ENCODE results near the gene SAMD11.
"Not testable (repeated sequence)": the region's sequence is repeated elsewhere in the genome, so short reads cannot be mapped to it uniquely, and the experiment has no call there.

Gene SAMD11

DNA sequence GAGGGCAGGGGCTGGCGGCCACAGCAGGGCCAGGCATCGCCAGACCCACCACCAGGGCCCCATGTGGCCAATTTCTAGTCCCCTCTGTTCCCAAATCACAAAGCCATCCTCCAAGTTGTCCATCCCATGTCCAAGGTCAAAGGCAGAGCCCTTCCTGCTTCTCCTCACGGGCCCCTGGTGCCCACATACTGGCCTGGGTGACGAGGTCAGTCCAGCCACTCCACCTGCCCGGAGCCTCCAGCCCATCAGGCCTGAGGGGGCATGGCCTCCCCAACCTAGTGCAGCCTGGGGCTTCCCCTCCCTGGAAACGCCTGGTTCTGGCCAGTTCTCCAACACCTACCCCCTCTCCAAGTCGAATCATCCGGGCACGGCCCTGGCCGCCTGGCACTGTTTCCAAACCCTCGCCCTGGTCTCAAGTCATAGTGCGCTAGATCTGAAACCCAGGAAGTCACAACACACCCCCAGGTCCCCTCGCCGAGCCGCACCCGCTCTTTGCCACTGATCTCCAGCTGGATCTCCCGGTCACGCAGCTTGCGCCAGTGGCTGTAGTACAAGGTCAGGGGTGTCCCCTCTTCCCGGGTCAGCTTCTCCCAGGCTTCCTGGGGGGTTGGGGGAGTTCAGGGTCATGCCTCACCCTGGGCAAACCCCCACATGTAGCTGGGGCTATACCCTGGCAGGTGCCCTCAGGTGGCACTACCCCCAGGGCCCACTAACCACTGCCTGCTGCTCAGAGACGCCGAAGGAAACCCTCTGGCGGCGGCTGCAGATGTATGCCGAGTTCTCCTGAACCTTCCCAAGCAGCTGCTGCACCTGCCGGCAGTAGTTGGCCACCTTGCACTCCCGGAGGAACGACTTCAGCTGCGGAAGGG is 22.2 kb downstream of the SAMD11 start:
- H3K4me3 ChIP-seq (ENCODE audit: insufficient read length, low read depth), result no peak overlapping the region
- no peak overlapping the region for H3K9ac ChIP-seq (ENCODE audit: insufficient read length, low read depth)
- H3K4me1 ChIP-seq (ENCODE audit: insufficient read depth, insufficient read length), result peaks cover 8% of the 10 kb centered on the region
- peaks cover 66% of the 10 kb centered on the region for H3K36me3 ChIP-seq (ENCODE audit: insufficient read depth, insufficient read length, low read length)
- H3K27me3 ChIP-seq (ENCODE audit: insufficient read depth, insufficient read length), result peaks cover 4% of the 10 kb centered on the region
- no peak for DNase-seq (ENCODE audit: low read depth, low spot score)
- TF ChIP-seq YY1 (IDR thresholded peaks at IDR 0.05; ENCODE audit: insufficient read depth, insufficient read length), result no peak
- no peak for TF ChIP-seq ZNF274 (IDR thresholded peaks at IDR 0.05; ENCODE audit: low read depth, low read length)
- TF ChIP-seq SUZ12 (IDR thresholded peaks at IDR 0.05; ENCODE audit: extremely low read depth, insufficient read depth, insufficient read length), result no peak
- no peaks in the 10 kb centered on the region for H3K9me3 ChIP-seq (ENCODE audit: insufficient read depth, low read length)

DNA sequence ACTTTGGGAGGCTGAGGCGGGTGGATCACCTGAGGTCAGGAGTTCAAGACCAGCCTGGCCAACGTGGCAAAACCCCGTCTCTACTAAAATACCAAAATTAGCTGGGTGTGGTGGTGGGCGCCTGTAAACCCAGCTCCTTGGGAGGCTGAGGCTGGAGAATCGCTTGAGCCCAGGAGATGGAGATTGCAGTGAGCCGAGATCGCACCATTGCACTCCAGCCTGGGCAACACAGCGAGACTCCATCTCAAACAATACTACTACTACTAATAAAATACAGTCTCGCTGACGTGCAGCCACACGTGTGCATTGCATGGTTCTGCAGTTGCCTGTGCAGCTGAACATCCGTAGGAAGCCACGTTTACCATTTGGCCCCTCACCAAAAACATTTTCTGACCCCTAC is 23.1 kb downstream of the SAMD11 start:
- H3K4me1 ChIP-seq (ENCODE audit: insufficient read depth, insufficient read length); DNase-seq (ENCODE audit: low read depth, low spot score): not testable (repeated sequence)

DNA sequence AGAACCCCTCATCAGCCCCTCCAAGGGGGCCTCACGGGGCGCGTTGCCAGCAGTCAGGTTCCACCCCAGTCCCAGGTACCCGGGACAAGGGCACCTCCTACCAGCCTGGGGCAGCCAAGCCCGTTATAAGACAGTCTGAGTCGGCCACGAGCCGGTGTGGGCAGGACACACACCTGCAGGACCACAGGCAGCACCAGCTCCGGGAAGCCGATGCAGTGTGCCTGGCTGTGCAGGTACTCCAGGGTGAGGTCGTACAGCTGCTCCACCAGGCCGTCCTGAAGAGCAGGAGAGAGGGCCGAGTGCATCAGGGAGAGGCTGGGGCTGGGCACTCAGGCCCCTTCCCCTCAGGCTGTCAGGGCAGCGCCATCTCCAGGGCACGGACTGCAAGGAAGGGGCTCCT is 24.2 kb downstream of the SAMD11 start:
- H3K36me3 ChIP-seq (ENCODE audit: insufficient read depth, insufficient read length, low read length), result peaks cover 86% of the 10 kb centered on the region
- TF ChIP-seq SUZ12 (IDR thresholded peaks at IDR 0.05; ENCODE audit: extremely low read depth, insufficient read depth, insufficient read length) (no peak), YY1 (IDR thresholded peaks at IDR 0.05; ENCODE audit: insufficient read depth, insufficient read length) (no peak), ZNF274 (IDR thresholded peaks at IDR 0.05; ENCODE audit: low read depth, low read length) (no peak)
- peaks cover 6% of the 10 kb centered on the region for H3K4me1 ChIP-seq (ENCODE audit: insufficient read depth, insufficient read length)
- DNase-seq (ENCODE audit: low read depth, low spot score), result no peak
- no peaks in the 10 kb centered on the region for H3K9me3 ChIP-seq (ENCODE audit: insufficient read depth, low read length)
- H3K27me3 ChIP-seq (ENCODE audit: insufficient read depth, insufficient read length), result no peaks in the 10 kb centered on the region
- H3K4me3 ChIP-seq (ENCODE audit: insufficient read length, low read depth), result no peak overlapping the region
- H3K9ac ChIP-seq (ENCODE audit: insufficient read length, low read depth), result no peak overlapping the region

More for the DNA sequence above, 23.1 kb downstream of the SAMD11 start:
- H3K4me3 ChIP-seq (ENCODE audit: insufficient read length, low read depth); H3K9me3 ChIP-seq (ENCODE audit: insufficient read depth, low read length); H3K27me3 ChIP-seq (ENCODE audit: insufficient read depth, insufficient read length); H3K9ac ChIP-seq (ENCODE audit: insufficient read length, low read depth): not testable (repeated sequence)
- peaks cover 75% of the 10 kb centered on the region for H3K36me3 ChIP-seq (ENCODE audit: insufficient read depth, insufficient read length, low read length)

DNA sequence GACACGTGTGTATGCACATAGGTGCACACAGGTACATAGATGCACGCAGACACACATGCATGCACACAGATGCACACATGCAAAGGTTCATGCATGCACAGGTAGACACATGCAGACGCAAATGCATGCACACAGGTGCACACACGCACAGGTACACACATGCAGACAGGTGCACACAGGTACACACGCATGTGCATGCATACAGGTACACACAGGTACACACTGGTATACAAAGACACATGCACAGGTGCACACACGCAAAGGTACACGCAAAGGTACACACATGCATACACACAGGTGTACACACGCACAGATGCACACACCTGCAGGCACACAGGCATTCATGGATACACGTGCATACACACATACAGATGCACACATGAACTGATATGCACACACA is 26.5 kb downstream of the SAMD11 start:
- no peak overlapping the region for H3K4me3 ChIP-seq (ENCODE audit: insufficient read length, low read depth)
- H3K9me3 ChIP-seq (ENCODE audit: insufficient read depth, low read length), result no peaks in the 10 kb centered on the region
- H3K36me3 ChIP-seq (ENCODE audit: insufficient read depth, insufficient read length, low read length), result peaks cover 98% of the 10 kb centered on the region
- no peak overlapping the region for H3K9ac ChIP-seq (ENCODE audit: insufficient read length, low read depth)
- TF ChIP-seq SUZ12 (IDR thresholded peaks at IDR 0.05; ENCODE audit: extremely low read depth, insufficient read depth, insufficient read length) (no peak), ZNF274 (IDR thresholded peaks at IDR 0.05; ENCODE audit: low read depth, low read length) (no peak), YY1 (IDR thresholded peaks at IDR 0.05; ENCODE audit: insufficient read depth, insufficient read length) (no peak)
- no peaks in the 10 kb centered on the region for H3K27me3 ChIP-seq (ENCODE audit: insufficient read depth, insufficient read length)
- no peaks in the 10 kb centered on the region for H3K4me1 ChIP-seq (ENCODE audit: insufficient read depth, insufficient read length)
- DNase-seq (ENCODE audit: low read depth, low spot score), result no peak

DNA sequence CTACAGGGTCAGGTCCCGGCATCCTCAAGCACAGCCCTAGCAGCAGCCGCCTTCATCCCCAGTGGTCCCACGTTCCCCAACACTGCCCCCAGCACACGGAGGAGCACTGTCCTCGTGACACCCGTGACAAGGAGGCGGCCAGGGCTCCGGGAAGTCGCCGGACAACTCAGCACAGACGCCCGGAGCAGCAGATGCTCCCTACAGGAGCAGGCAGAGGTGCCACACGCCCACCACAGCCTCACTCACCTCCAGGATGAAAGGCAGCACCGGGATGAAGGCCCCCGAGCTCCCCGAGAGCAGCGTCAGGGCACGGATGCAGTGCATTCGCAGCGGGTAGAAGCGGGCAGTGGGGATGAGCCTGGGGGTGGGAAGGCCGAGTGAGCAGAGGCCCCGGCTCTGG is 27.2 kb downstream of the SAMD11 start:
- no peaks in the 10 kb centered on the region for H3K27me3 ChIP-seq (ENCODE audit: insufficient read depth, insufficient read length)
- no peaks in the 10 kb centered on the region for H3K4me1 ChIP-seq (ENCODE audit: insufficient read depth, insufficient read length)
- no peak for DNase-seq (ENCODE audit: low read depth, low spot score)
- TF ChIP-seq YY1 (IDR thresholded peaks at IDR 0.05; ENCODE audit: insufficient read depth, insufficient read length), result no peak
- TF ChIP-seq SUZ12 (IDR thresholded peaks at IDR 0.05; ENCODE audit: extremely low read depth, insufficient read depth, insufficient read length), result no peak
- TF ChIP-seq ZNF274 (IDR thresholded peaks at IDR 0.05; ENCODE audit: low read depth, low read length), result no peak
- H3K4me3 ChIP-seq (ENCODE audit: insufficient read length, low read depth), result no peak overlapping the region
- H3K9me3 ChIP-seq (ENCODE audit: insufficient read depth, low read length), result no peaks in the 10 kb centered on the region
- no peak overlapping the region for H3K9ac ChIP-seq (ENCODE audit: insufficient read length, low read depth)
- H3K36me3 ChIP-seq (ENCODE audit: insufficient read depth, insufficient read length, low read length), result peaks cover 98% of the 10 kb centered on the region

DNA sequence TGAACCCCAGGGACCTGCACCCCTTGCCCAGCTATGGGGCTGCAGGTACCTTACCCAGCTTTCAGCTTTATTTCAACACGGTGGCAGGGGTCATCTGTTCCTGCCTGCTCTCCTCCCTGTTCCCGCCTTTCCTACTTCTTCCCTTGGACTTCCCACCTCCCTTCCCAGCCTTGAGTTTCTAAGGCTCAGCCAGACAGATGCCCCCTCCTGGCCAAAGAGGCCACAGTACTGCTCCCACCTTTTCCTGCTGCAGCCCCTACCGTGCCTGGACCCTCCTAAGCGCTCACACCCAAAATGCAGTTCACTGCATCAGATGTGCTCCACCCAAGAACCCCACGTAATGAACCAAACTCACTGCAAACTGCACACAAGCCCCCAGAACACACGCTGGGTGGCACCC is 27.6 kb downstream of the SAMD11 start:
- TF ChIP-seq YY1 (IDR thresholded peaks at IDR 0.05; ENCODE audit: insufficient read depth, insufficient read length) (no peak), ZNF274 (IDR thresholded peaks at IDR 0.05; ENCODE audit: low read depth, low read length) (no peak), SUZ12 (IDR thresholded peaks at IDR 0.05; ENCODE audit: extremely low read depth, insufficient read depth, insufficient read length) (no peak)
- DNase-seq (ENCODE audit: low read depth, low spot score), result no peak
- Histone ChIP-seq H3K4me3 (ENCODE audit: insufficient read length, low read depth) (no peak overlapping the region), H3K4me1 (ENCODE audit: insufficient read depth, insufficient read length) (no peaks in the 10 kb centered on the region), H3K27me3 (ENCODE audit: insufficient read depth, insufficient read length) (no peaks in the 10 kb centered on the region), H3K9ac (ENCODE audit: insufficient read length, low read depth) (no peak overlapping the region), H3K36me3 (ENCODE audit: insufficient read depth, insufficient read length, low read length) (peaks cover 98% of the 10 kb centered on the region), H3K9me3 (ENCODE audit: insufficient read depth, low read length) (no peaks in the 10 kb centered on the region)

DNA sequence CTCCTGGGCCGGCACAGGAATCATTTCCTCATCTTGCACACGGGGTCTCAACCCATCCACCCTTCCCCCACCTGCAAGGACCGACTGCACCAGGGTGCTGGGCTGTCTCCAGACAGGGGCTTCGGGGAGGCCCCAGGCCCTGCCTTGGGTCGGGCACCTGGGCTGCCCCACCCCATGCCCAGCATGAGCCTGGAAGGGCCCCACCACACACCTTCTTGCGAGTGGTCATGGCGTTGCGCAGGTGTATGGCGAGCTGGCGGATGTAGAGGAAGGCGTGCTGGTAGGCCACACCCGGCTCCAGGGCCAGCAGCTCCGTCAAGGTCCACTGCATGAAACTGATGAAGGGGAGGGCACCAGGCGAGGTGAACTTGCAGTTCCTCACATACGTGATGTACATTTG is 28.5 kb downstream of the SAMD11 start:
- Histone ChIP-seq H3K9ac (ENCODE audit: insufficient read length, low read depth) (no peak overlapping the region), H3K36me3 (ENCODE audit: insufficient read depth, insufficient read length, low read length) (peaks cover 99% of the 10 kb centered on the region), H3K27me3 (ENCODE audit: insufficient read depth, insufficient read length) (no peaks in the 10 kb centered on the region), H3K9me3 (ENCODE audit: insufficient read depth, low read length) (no peaks in the 10 kb centered on the region), H3K4me3 (ENCODE audit: insufficient read length, low read depth) (no peak overlapping the region), H3K4me1 (ENCODE audit: insufficient read depth, insufficient read length) (no peaks in the 10 kb centered on the region)
- no peak for DNase-seq (ENCODE audit: low read depth, low spot score)
- TF ChIP-seq SUZ12 (IDR thresholded peaks at IDR 0.05; ENCODE audit: extremely low read depth, insufficient read depth, insufficient read length) (no peak), YY1 (IDR thresholded peaks at IDR 0.05; ENCODE audit: insufficient read depth, insufficient read length) (no peak), ZNF274 (IDR thresholded peaks at IDR 0.05; ENCODE audit: low read depth, low read length) (no peak)
